ENCODE results near the gene USP5. TPM values are rescaled to one million over a fixed set of nuclear protein-coding genes. Genes with fewer than 3 reads are reported as not detected.
A peak's percentile ranks its signal among the peaks of the same experiment; 100 is the strongest.

The USP5 gene
- polyA plus RNA-seq, 1 of the 3 experiments (the other 2 are of a cell fraction), result 97.2 TPM

- peak; percentile 88 for TF ChIP-seq CTCF (IDR thresholded peaks at IDR 0.05)
- TF ChIP-seq FOSL2 (IDR thresholded peaks at IDR 0.05; ENCODE audit: borderline replicate concordance, low read depth), result no peak
- peak; percentile 28; the same call in 1 of the 2 replicates for TF ChIP-seq SMC3 (IDR thresholded peaks at IDR 0.05; ENCODE audit: low read depth, low read length)
- no peak for TF ChIP-seq TEAD4 (IDR thresholded peaks at IDR 0.05; ENCODE audit: borderline replicate concordance, insufficient read depth)
- no peak for TF ChIP-seq ELF1 (IDR thresholded peaks at IDR 0.05)
- TF ChIP-seq MAX (IDR thresholded peaks at IDR 0.05; ENCODE audit: low read depth), result peak; percentile 63; the same call in 1 of the 2 replicates
- TF ChIP-seq MXI1 (IDR thresholded peaks at IDR 0.05; ENCODE audit: low read depth, low read length), result peak; percentile 93
These were observed 20.4 kb downstream of the USP5 start (continued) for GRCh38 chr12:6872073-6873048.

GRCh38 chr12:6873094-6874014, 21.4 kb downstream of the USP5 start, which contains the start of gene SPSB2:
Gene SPSB2, minus strand, starts transcription at chr12:6873303. Its CDS starts 402 bp downstream, at chr12:6872901.
- peak within 1 kb of the TSS; percentile 89 for H3K9ac ChIP-seq
- no peaks in the 10 kb centered on the region for H3K9me2 ChIP-seq
- DNase-seq, result peak; percentile 97
- H3K4me1 ChIP-seq (ENCODE audit: control insufficient read depth in 1 of 2, insufficient read depth in 2 of 2, low read depth in 1 of 2, low read length in 1 of 2), result peaks cover 30 to 39% of the 10 kb centered on the region in 2 experiments
- 4% methylated on average over 19 of the region's 66 CpGs for WGBS (ENCODE audit: low lambda C conversion rate)
- H3K4me3 ChIP-seq (ENCODE audit: low read depth in 2 of 2, low read length in 1 of 2), result peak within 1 kb of the TSS; percentile 64 to 91
- ChIA-PET POLR2A (interaction anchor here (0.6 to 4.0 kb wide), 22 partner anchors 8 to 269 kb away, joined by 3 to 45 read pairs (median 4); partner anchors contain the start of genes C12orf57, CDCA3, COPS7A and ENO2), CTCF (interaction anchor here (0.9 to 10.9 kb wide), 42 partner anchors 10 to 357 kb away, joined by 3 to 164 read pairs (median 7); partner anchors contain the start of genes CDCA3, COPS7A, ENO2 and GNB3)
- peak within 1 kb of the TSS; percentile 69 to 84 for H3K27ac ChIP-seq (ENCODE audit: low read depth in 2 of 2, low read length in 1 of 2)
- peaks cover 20 to 26% of the 10 kb centered on the region in 2 experiments for H3K36me3 ChIP-seq (replicated peaks in 1 of 2; ENCODE audit: control insufficient read depth in 1 of 2, insufficient read depth in 2 of 2, low read length in 1 of 2)
- H2AFZ ChIP-seq (ENCODE audit: low read depth), result peak within 1 kb of the TSS; percentile 42
- H3K27me3 ChIP-seq (ENCODE audit: insufficient read depth), result no peaks in the 10 kb centered on the region
- H3F3A ChIP-seq (replicated peaks; ENCODE audit: insufficient read depth), result peaks cover 38% of the 10 kb centered on the region
- peak within 1 kb of the TSS; percentile 100 for H3K4me2 ChIP-seq
- no peaks in the 10 kb centered on the region for H3K9me3 ChIP-seq
- H3K79me2 ChIP-seq (ENCODE audit: insufficient read depth), result peaks cover 64% of the 10 kb centered on the region
- H4K20me1 ChIP-seq (ENCODE audit: insufficient read depth), result peaks cover 39% of the 10 kb centered on the region
- TF ChIP-seq IRF3 (IDR thresholded peaks at IDR 0.05; ENCODE audit: low read depth, low read length) (no peak), TEAD4 (IDR thresholded peaks at IDR 0.05; ENCODE audit: borderline replicate concordance, insufficient read depth) (no peak), CTCF (IDR thresholded peaks at IDR 0.05) (no peak), POLR2AphosphoS5 (IDR thresholded peaks at IDR 0.05; ENCODE audit: low read depth, low read length) (peak; percentile 76), MXI1 (IDR thresholded peaks at IDR 0.05; ENCODE audit: low read depth, low read length) (no peak), MEF2A (IDR thresholded peaks at IDR 0.05; ENCODE audit: borderline replicate concordance, low read depth) (no peak), JUND (IDR thresholded peaks at IDR 0.05) (no peak), NFIC (IDR thresholded peaks at IDR 0.05; ENCODE audit: borderline replicate concordance) (no peak), USF1 (IDR thresholded peaks at IDR 0.05; ENCODE audit: borderline replicate concordance, low read depth) (no peak), EZH2phosphoT487 (IDR thresholded peaks at IDR 0.05; ENCODE audit: borderline replicate concordance, low read depth) (no peak), RCOR1 (IDR thresholded peaks at IDR 0.05; ENCODE audit: low read length) (no peak), GABPA (IDR thresholded peaks at IDR 0.05; ENCODE audit: low read depth) (peak; percentile 69), USF2 (IDR thresholded peaks at IDR 0.05; ENCODE audit: borderline replicate concordance, low read depth, low read length) (no peak), YY1 (IDR thresholded peaks at IDR 0.05; ENCODE audit: low read depth) (no peak)
